ENCODE results near the gene TMEM38B.

- TF ChIP-seq RAD21 (conservative IDR thresholded peaks at IDR 0.05) (no peak), CTCF (IDR thresholded peaks at IDR 0.05; ENCODE audit: poor library complexity, severe bottlenecking) (no peak)
These were observed 41.0 kb downstream of the TMEM38B start for GRCh38 chr9:105735366-105735765.

All from neural cell (in vitro differentiated cells).